SU-DHL-6 (cell line): Measurements from ENCODE around the gene DNAAF3.

ENCODE experiments used
- CTCF ChIP-seq: fragments of 200-600 bp; sonication (generic); IDR thresholded peaks from one replicate; pipeline ENCODE4 v1.5.1; 2017; ENCODE audit warnings: antibody characterized with exemption, mild to moderate bottlenecking, low read length, moderate library complexity; ENCODE audit not compliant: insufficient read depth, poor library complexity, severe bottlenecking
- EZH2phosphoT487 ChIP-seq: fragments of 200-600 bp; sonication (generic), shearing (Covaris generic); conservative IDR thresholded peaks from 2 replicates; pipeline ENCODE4 v1.6.1; 2018; ENCODE audit warnings: mild to moderate bottlenecking, antibody characterized with exemption, low read length, moderate library complexity, mixed read lengths

- no peak for TF ChIP-seq CTCF
- TF ChIP-seq EZH2phosphoT487: no peak
Measured at GRCh38 chr19:55173714-55174409, 7.4 kb upstream of the DNAAF3 start.
